ENCODE data around the gene ASPG. TPM values are rescaled to one million over a fixed set of nuclear protein-coding genes. Genes with fewer than 3 reads are reported as not detected.

Gene ASPG
- total RNA-seq, 4 donors from 2014 or later: 12.2 to 78.2 (median 40.8) TPM

DNA sequence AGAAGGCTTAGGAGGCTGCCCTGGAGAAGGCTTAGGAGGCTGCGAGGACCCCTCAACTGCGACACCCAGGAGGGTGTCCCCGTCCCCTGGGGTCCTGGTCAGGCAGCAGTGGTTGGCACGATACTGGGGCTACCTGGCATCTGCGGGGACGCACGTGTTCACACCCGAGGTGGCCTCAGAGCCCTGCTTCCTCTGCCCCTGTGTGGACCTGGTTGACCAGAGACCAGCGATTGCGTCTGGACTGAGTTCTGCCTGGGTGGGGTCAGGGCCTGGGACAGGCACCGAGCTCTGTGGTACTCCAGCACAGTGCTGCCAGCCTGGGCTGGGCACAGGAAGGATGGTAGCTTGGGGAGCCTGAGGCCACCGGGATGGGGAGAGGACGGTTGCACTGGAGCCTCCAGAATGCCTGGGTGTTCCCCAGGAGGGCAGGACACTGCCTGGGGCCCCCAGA is 735 bp downstream of the ASPG start:
- WGBS, 2 donors: 80% methylated on average over 4 of the region's 13 CpGs; no CpG with 5 or more reads in 1 of the 2 donors
- Histone ChIP-seq H3K4me1 (peaks cover 0 to 7% (median 0%) of the 10 kb centered on the region in 3 donors), H3K27ac (no peak overlapping the region), H3K9me3 (no peaks in the 10 kb centered on the region), H3K27me3 (peaks cover 0 to 76% (median 3%) of the 10 kb centered on the region in 4 donors), H3K4me3 (no peak overlapping the region), H3K36me3 (no peaks in the 10 kb centered on the region)
- intact Hi-C loops (cut with DNase I): no loop called here
- no peak for DNase-seq
- TF ChIP-seq, protein P1, sequence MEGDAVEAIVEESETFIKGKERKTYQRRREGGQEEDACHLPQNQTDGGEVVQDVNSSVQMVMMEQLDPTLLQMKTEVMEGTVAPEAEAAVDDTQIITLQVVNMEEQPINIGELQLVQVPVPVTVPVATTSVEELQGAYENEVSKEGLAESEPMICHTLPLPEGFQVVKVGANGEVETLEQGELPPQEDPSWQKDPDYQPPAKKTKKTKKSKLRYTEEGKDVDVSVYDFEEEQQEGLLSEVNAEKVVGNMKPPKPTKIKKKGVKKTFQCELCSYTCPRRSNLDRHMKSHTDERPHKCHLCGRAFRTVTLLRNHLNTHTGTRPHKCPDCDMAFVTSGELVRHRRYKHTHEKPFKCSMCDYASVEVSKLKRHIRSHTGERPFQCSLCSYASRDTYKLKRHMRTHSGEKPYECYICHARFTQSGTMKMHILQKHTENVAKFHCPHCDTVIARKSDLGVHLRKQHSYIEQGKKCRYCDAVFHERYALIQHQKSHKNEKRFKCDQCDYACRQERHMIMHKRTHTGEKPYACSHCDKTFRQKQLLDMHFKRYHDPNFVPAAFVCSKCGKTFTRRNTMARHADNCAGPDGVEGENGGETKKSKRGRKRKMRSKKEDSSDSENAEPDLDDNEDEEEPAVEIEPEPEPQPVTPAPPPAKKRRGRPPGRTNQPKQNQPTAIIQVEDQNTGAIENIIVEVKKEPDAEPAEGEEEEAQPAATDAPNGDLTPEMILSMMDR (IDR thresholded peaks at IDR 0.05): no peak
- TF ChIP-seq POLR2A (IDR thresholded peaks at IDR 0.05): no peak

DNA sequence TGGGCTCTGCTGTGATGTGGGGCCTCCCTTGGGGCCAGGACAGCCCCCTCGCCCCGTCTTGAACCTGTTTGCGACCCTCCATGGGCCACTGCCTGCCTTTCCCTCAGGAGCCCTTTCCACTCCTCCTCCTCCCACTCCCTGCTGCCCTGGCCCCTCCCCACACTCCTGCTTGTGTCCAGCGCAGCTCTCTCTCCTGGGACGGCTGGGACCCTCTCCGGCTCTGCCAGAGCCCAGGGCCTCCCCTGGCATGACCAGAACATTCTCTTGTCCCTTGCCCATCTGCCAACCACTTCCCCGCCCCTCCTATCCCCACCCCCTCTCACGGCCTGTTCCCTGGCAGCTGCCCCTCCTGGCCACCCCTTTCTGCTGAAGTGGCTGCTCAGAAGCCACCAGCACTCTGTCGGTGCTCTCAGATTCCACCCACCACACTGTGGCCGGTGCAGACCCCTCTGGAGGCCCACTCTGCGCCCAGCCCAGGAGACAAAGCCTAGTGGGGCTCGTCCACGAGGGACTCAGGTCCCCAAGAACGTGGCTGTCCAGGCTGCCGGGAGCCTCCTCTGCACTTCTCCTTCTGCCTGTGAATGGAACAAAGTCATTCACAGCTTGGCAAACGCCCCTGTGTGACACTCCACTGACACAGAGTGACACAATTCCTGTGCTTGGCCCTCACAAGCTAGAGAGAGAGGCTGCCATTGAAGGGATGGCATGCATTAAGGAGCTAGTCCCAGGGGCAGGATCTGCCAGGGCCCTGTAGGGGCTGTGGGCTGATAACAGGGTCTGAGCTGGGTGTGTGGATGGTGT is 1.4 kb downstream of the ASPG start:
- no peaks in the 10 kb centered on the region for H3K36me3 ChIP-seq
- H3K27ac ChIP-seq: no peak overlapping the region
- no peak overlapping the region for H3K4me3 ChIP-seq
- 67 to 84% methylated on average over 5 of the region's 16 CpGs for WGBS, 2 donors
- peaks cover 0 to 7% (median 0%) of the 10 kb centered on the region in 3 donors for H3K4me1 ChIP-seq
- intact Hi-C loops (cut with DNase I): no loop called here
- H3K27me3 ChIP-seq: peaks cover 0 to 76% (median 3%) of the 10 kb centered on the region in 4 donors
- no peaks in the 10 kb centered on the region for H3K9me3 ChIP-seq
- TF ChIP-seq, protein P1 (IDR thresholded peaks at IDR 0.05): no peak
- TF ChIP-seq POLR2A (IDR thresholded peaks at IDR 0.05): no peak
- DNase-seq: no peak

DNA sequence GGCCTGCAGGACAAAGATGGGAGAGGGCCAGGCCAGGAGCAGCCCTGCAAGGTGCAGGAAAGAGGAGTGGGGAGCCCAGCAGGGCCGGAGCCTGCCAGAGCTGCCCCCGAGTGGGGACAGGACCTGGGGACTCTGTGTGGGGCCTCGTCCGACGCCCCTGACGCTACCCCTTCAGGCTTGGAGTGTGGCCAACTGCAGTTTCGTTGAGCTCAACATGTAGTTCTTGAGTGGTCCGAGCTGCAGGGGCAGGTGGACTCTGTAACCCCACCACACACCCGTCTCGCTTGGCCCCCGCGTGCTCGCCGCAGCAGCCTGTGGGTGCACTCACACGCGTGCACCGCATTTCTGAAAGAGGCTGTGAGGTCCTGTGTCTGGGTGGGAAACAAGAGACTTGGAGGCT is 2.0 kb downstream of the ASPG start:
- Histone ChIP-seq H3K27me3 (peaks cover 0 to 76% (median 3%) of the 10 kb centered on the region in 4 donors), H3K9me3 (no peaks in the 10 kb centered on the region), H3K4me1 (peaks cover 0 to 7% (median 0%) of the 10 kb centered on the region in 3 donors), H3K4me3 (no peak overlapping the region), H3K36me3 (no peaks in the 10 kb centered on the region), H3K27ac (no peak overlapping the region)
- intact Hi-C loops (cut with DNase I): no loop called here
- no peak for TF ChIP-seq POLR2A (IDR thresholded peaks at IDR 0.05)
- TF ChIP-seq, protein P1 (IDR thresholded peaks at IDR 0.05): no peak
- 95% methylated on average over 12 of the region's 17 CpGs; no CpG with 5 or more reads in 1 of the 2 donors for WGBS, 2 donors
- no peak for DNase-seq

DNA sequence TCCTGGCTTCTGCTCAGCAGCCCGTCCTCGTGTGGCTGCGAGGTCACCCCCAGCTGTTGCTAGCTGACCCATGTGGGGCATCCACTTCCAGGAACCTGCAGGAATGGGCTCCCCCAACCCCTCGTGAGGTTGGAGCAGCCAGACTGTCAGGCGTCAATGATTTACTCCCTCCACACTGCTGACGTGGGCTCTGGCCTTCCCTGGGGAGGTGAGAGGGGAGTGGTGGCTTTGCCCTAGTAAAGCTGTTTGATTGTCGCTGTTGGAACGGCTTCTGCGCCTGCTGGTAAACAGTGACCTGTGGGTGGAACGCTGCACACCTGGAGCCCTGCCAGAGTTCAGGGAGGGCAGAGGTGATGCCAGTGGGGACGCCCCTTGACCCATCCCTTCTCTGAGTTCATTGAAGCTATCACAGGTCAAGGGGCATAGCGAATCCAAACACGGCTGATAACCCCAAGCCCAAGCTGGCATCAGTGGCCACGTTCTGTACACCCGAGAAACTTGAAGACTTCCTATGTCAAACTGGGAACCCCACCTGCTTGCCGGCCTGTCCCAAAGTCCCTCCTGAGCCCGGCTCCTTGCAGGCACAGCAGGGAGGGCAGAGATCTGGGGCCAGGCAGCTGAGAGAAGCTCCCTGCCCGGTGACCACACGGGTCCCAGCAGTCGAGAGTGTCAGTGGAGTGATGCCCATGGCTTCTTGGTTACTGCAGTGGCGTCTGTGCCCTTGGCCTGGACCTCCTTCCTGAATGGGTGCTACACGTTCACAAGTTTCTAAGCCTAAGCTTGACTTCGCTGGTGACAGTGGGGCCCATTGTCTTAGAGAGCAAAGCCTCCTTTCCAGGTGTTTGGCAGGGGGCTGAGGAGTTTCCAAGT is 2.7 kb downstream of the ASPG start:
- intact Hi-C loops (cut with DNase I): no loop called here
- DNase-seq: no peak
- H3K27ac ChIP-seq: no peak overlapping the region
- 84% methylated on average over 6 of the region's 23 CpGs; no CpG with 5 or more reads in 1 of the 2 donors for WGBS, 2 donors
- no peaks in the 10 kb centered on the region for H3K9me3 ChIP-seq
- H3K4me1 ChIP-seq: peaks cover 0 to 8% (median 0%) of the 10 kb centered on the region in 3 donors
- no peak for TF ChIP-seq POLR2A (IDR thresholded peaks at IDR 0.05)
- TF ChIP-seq, protein P1 (IDR thresholded peaks at IDR 0.05): no peak
- peaks cover 0 to 76% (median 3%) of the 10 kb centered on the region in 4 donors for H3K27me3 ChIP-seq
- H3K36me3 ChIP-seq: no peaks in the 10 kb centered on the region
- H3K4me3 ChIP-seq: no peak overlapping the region

All from esophagus squamous epithelium (tissue), 5 donors.